Mesenchymal stem cell (in vitro differentiated cells and primary cell): ENCODE measurements around the gene ANKRD6.
A peak's percentile ranks its signal among the peaks of the same experiment; 100 is the strongest.

Experiments used
- DNase-seq: peaks from one replicate; pipeline ENCODE4 v3.0.0-alpha.2; 2013
- H2AFZ ChIP-seq: one replicate; pipeline ENCODE4 v1.6.1; 2013; ENCODE audit warnings: low read depth, mild to moderate bottlenecking, control low read depth, inconsistent platforms, low read length, moderate library complexity
- H2AK5ac ChIP-seq: 2 replicates; pipeline ENCODE4 v1.6.1; 2013; ENCODE audit warnings: low read length, moderate library complexity, mild to moderate bottlenecking, inconsistent platforms; ENCODE audit not compliant: severe bottlenecking
- H2BK120ac ChIP-seq: one replicate; pipeline ENCODE4 v1.6.1; 2013; ENCODE audit warnings: low read depth, mild to moderate bottlenecking, inconsistent platforms, low read length, moderate library complexity
- H2BK12ac ChIP-seq, 2 experiments: one replicate each; pipeline ENCODE4 v1.6.1; 2013; ENCODE audit warnings: inconsistent platforms in 2 of 2, low read length in 2 of 2, mild to moderate bottlenecking in 2 of 2, moderate library complexity in 2 of 2, control low read depth in 1 of 2
- H2BK15ac ChIP-seq: one replicate; pipeline ENCODE4 v1.6.1; 2013; ENCODE audit warnings: mild to moderate bottlenecking, low read depth, inconsistent platforms; ENCODE audit not compliant: poor library complexity, severe bottlenecking
- H2BK5ac ChIP-seq: 2 replicates; pipeline ENCODE4 v1.6.1; 2013; ENCODE audit warnings: low read depth, mild to moderate bottlenecking, low read length, control low read depth, inconsistent platforms; ENCODE audit not compliant: poor library complexity, severe bottlenecking
- H3K14ac ChIP-seq, 2 experiments: one replicate each; pipeline ENCODE4 v1.6.1; 2013; ENCODE audit warnings: inconsistent platforms in 2 of 2, low read length in 2 of 2, control low read depth in 1 of 2, mild to moderate bottlenecking in 1 of 2, moderate library complexity in 1 of 2
- H3K18ac ChIP-seq, 2 experiments: one replicate each; pipeline ENCODE4 v1.6.1; 2013; ENCODE audit warnings: inconsistent platforms in 2 of 2, low read length in 2 of 2, control low read depth in 1 of 2, low read depth in 1 of 2, mild to moderate bottlenecking in 1 of 2
- H3K23ac ChIP-seq, 2 experiments: one replicate each; pipeline ENCODE4 v1.6.1; 2013; ENCODE audit warnings: inconsistent platforms in 2 of 2, low read length in 2 of 2, mild to moderate bottlenecking in 2 of 2, moderate library complexity in 2 of 2, control low read depth in 1 of 2
- H3K27ac ChIP-seq: 2 replicates; pipeline ENCODE4 v1.5.1; 2013; ENCODE audit warnings: mild to moderate bottlenecking, moderate library complexity, low read length, control low read depth, inconsistent platforms; ENCODE audit not compliant: poor library complexity, severe bottlenecking
- H3K27me3 ChIP-seq, 2 experiments: 2 replicates each; pipeline versions ENCODE4 v1.6.1 to v1.7.0; 2013; ENCODE audit warnings: low read length in 2 of 2, mild to moderate bottlenecking in 2 of 2, moderate library complexity in 2 of 2, control low read depth in 1 of 2, inconsistent platforms in 1 of 2; ENCODE audit not compliant: control insufficient read depth in 1 of 2, insufficient read depth in 1 of 2
- H3K36me3 ChIP-seq, 2 experiments: 2 replicates each; pipeline versions ENCODE4 v1.6.1 to v1.7.0; 2013; ENCODE audit warnings: low read length in 2 of 2, control low read depth in 1 of 2, inconsistent platforms in 1 of 2, low read depth in 1 of 2, mild to moderate bottlenecking in 1 of 2; ENCODE audit not compliant: insufficient read depth in 2 of 2, control insufficient read depth in 1 of 2
- H3K4ac ChIP-seq, 2 experiments: one replicate each; pipeline ENCODE4 v1.6.1; 2013; ENCODE audit warnings: inconsistent platforms in 2 of 2, low read length in 2 of 2, mild to moderate bottlenecking in 2 of 2, moderate library complexity in 2 of 2, control low read depth in 1 of 2, low read depth in 1 of 2
- H3K4me1 ChIP-seq: 2 replicates; pipeline ENCODE4 v1.6.1; 2013; ENCODE audit warnings: low read depth, low read length, control low read depth; ENCODE audit not compliant: control insufficient read depth, insufficient read depth
- H3K4me2 ChIP-seq: 2 replicates; pipeline ENCODE4 v1.6.1; 2013; ENCODE audit warnings: low read length, mild to moderate bottlenecking, inconsistent platforms; ENCODE audit not compliant: poor library complexity, severe bottlenecking
- H3K4me3 ChIP-seq, 2 experiments: 2 replicates each; pipeline versions ENCODE4 v1.5.1 to v1.7.0; 2013; ENCODE audit warnings: low read length in 2 of 2, mild to moderate bottlenecking in 2 of 2, control low read depth in 1 of 2, low read depth in 1 of 2; ENCODE audit not compliant: insufficient read depth in 1 of 2
- H3K79me1 ChIP-seq: replicated peaks from 2 replicates; pipeline ENCODE4 v1.6.1; 2013; ENCODE audit warnings: mild to moderate bottlenecking, control low read depth, low read length, inconsistent platforms; ENCODE audit not compliant: poor library complexity, severe bottlenecking
- H3K9ac ChIP-seq: 2 replicates; pipeline ENCODE4 v1.7.0; 2013; ENCODE audit warnings: mild to moderate bottlenecking, low read length, moderate library complexity
- H3K9me3 ChIP-seq: 2 replicates; pipeline ENCODE4 v1.7.0; 2013; ENCODE audit warnings: mild to moderate bottlenecking, low read length; ENCODE audit not compliant: control insufficient read depth
- H4K8ac ChIP-seq: one replicate; pipeline ENCODE4 v1.6.1; 2013; ENCODE audit warnings: inconsistent platforms, mild to moderate bottlenecking, low read length, moderate library complexity
- H4K91ac ChIP-seq: one replicate; pipeline ENCODE4 v1.6.1; 2013; ENCODE audit warnings: mild to moderate bottlenecking, low read length, inconsistent platforms
- WGBS: methylation state at CpG from one replicate; pipeline ENCODE4 v1.1.7; 2013; ENCODE audit warnings: mixed read lengths; 5-methylcytosine and 5-hydroxymethylcytosine counted together

Gene ANKRD6

GRCh38 chr6:89416796-89417195 lies 16.2 kb upstream of the ANKRD6 start:
- WGBS: 100% methylated on average over 1 of the region's 1 CpG
- H2AK5ac ChIP-seq: no peak overlapping the region
- H3K9ac ChIP-seq: no peak overlapping the region

GRCh38 chr6:89430201-89430962 lies 2.6 kb upstream of the ANKRD6 start:
- no peak overlapping the region for H2BK5ac ChIP-seq
- no peak overlapping the region for H2BK15ac ChIP-seq
- H3K18ac ChIP-seq: no peak overlapping the region
- no peak overlapping the region for H3K14ac ChIP-seq
- H2BK12ac ChIP-seq: no peak overlapping the region
- peaks cover 11 to 13% of the 10 kb centered on the region in 2 experiments for H3K27me3 ChIP-seq
- no peak overlapping the region for H3K4me2 ChIP-seq
- no peak overlapping the region for H2AK5ac ChIP-seq
- no peak overlapping the region for H4K91ac ChIP-seq
- H3K4me1 ChIP-seq: peaks cover 10% of the 10 kb centered on the region
- no peak for DNase-seq
- H2BK120ac ChIP-seq: no peak overlapping the region
- H3K27ac ChIP-seq: no peak overlapping the region
- 46% methylated on average over 5 of the region's 7 CpGs for WGBS
- no peak overlapping the region for H3K23ac ChIP-seq
- no peak overlapping the region for H4K8ac ChIP-seq
- no peaks in the 10 kb centered on the region for H3K9me3 ChIP-seq
- no peak overlapping the region for H3K4me3 ChIP-seq
- H2AFZ ChIP-seq: no peak overlapping the region
- H3K9ac ChIP-seq: no peak overlapping the region
- no peaks in the 10 kb centered on the region for H3K79me1 ChIP-seq
- no peak overlapping the region for H3K4ac ChIP-seq
- no peaks in the 10 kb centered on the region for H3K36me3 ChIP-seq

More at GRCh38 chr6:89416796-89417195, 16.2 kb upstream of the ANKRD6 start:
- Histone ChIP-seq H3K4me1 (peaks cover 5% of the 10 kb centered on the region), H3K9me3 (no peaks in the 10 kb centered on the region), H3K27ac (no peak overlapping the region), H4K91ac (no peak overlapping the region), H3K27me3 (peaks cover 22 to 46% of the 10 kb centered on the region in 2 experiments), H3K14ac (no peak overlapping the region), H2AFZ (no peak overlapping the region), H2BK5ac (no peak overlapping the region), H3K79me1 (no peaks in the 10 kb centered on the region), H3K4me3 (no peak overlapping the region), H2BK15ac (no peak overlapping the region), H2BK120ac (no peak overlapping the region), H3K36me3 (no peaks in the 10 kb centered on the region), H3K18ac (no peak overlapping the region), H3K4me2 (no peak overlapping the region), H4K8ac (no peak overlapping the region), H2BK12ac (no peak overlapping the region), H3K23ac (no peak overlapping the region), H3K4ac (no peak overlapping the region)
- DNase-seq: no peak

GRCh38 chr6:89433252-89434149 lies 549 bp downstream of the ANKRD6 start:
- peaks cover 11 to 13% of the 10 kb centered on the region in 2 experiments for H3K27me3 ChIP-seq
- H2BK12ac ChIP-seq: peak overlapping the region in 1 of 2 experiments; percentile 48
- H3K27ac ChIP-seq: no peak overlapping the region
- peak overlapping the region; percentile 77 for H2BK15ac ChIP-seq
- no peaks in the 10 kb centered on the region for H3K9me3 ChIP-seq
- peak overlapping the region; percentile 80 to 81 for H3K4me3 ChIP-seq
- H4K8ac ChIP-seq: peak overlapping the region; percentile 6
- H3K23ac ChIP-seq: no peak overlapping the region
- H2BK120ac ChIP-seq: no peak overlapping the region
- no peak overlapping the region for H2AK5ac ChIP-seq
- peak overlapping the region; percentile 98 for H3K4me2 ChIP-seq
- DNase-seq: no peak
- H3K4me1 ChIP-seq: peaks cover 10% of the 10 kb centered on the region
- H3K14ac ChIP-seq: peak overlapping the region in 1 of 2 experiments; percentile 28
- 6% methylated on average over 67 of the region's 80 CpGs for WGBS
- H2AFZ ChIP-seq: peak overlapping the region; percentile 89
- H4K91ac ChIP-seq: no peak overlapping the region
- H2BK5ac ChIP-seq: no peak overlapping the region
- H3K9ac ChIP-seq: peak overlapping the region; percentile 74
- H3K18ac ChIP-seq: peak overlapping the region in 1 of 2 experiments; percentile 68
- no peaks in the 10 kb centered on the region for H3K36me3 ChIP-seq
- no peaks in the 10 kb centered on the region for H3K79me1 ChIP-seq
- no peak overlapping the region for H3K4ac ChIP-seq

GRCh38 chr6:89434150-89434499 lies 1.2 kb downstream of the ANKRD6 start:
- H3K18ac ChIP-seq: no peak overlapping the region
- no peak overlapping the region for H2BK5ac ChIP-seq
- no peak overlapping the region for H4K91ac ChIP-seq
- no peaks in the 10 kb centered on the region for H3K36me3 ChIP-seq
- H2AFZ ChIP-seq: no peak overlapping the region
- no peak overlapping the region for H2BK120ac ChIP-seq
- 95% methylated on average over 2 of the region's 3 CpGs for WGBS
- no peak overlapping the region for H2AK5ac ChIP-seq
- H3K27me3 ChIP-seq: peaks cover 11 to 13% of the 10 kb centered on the region in 2 experiments
- peaks cover 10% of the 10 kb centered on the region for H3K4me1 ChIP-seq
- no peak overlapping the region for H4K8ac ChIP-seq
- no peaks in the 10 kb centered on the region for H3K79me1 ChIP-seq
- peak overlapping the region; percentile 74 for H3K9ac ChIP-seq
- DNase-seq: no peak
- no peak overlapping the region for H3K23ac ChIP-seq
- no peak overlapping the region for H3K4me2 ChIP-seq
- no peak overlapping the region for H3K14ac ChIP-seq
- peak overlapping the region in 1 of 2 experiments; percentile 81 for H3K4me3 ChIP-seq
- H3K27ac ChIP-seq: no peak overlapping the region
- no peak overlapping the region for H3K4ac ChIP-seq
- H2BK15ac ChIP-seq: no peak overlapping the region
- H2BK12ac ChIP-seq: no peak overlapping the region
- no peaks in the 10 kb centered on the region for H3K9me3 ChIP-seq
